ENCODE data around the gene VPS4B. TPM values are rescaled to one million over a fixed set of nuclear protein-coding genes. Genes with fewer than 3 reads are reported as not detected.

VPS4B gene
- total RNA-seq, 1 donor from 2014 or later = 65.5 TPM

DNA sequence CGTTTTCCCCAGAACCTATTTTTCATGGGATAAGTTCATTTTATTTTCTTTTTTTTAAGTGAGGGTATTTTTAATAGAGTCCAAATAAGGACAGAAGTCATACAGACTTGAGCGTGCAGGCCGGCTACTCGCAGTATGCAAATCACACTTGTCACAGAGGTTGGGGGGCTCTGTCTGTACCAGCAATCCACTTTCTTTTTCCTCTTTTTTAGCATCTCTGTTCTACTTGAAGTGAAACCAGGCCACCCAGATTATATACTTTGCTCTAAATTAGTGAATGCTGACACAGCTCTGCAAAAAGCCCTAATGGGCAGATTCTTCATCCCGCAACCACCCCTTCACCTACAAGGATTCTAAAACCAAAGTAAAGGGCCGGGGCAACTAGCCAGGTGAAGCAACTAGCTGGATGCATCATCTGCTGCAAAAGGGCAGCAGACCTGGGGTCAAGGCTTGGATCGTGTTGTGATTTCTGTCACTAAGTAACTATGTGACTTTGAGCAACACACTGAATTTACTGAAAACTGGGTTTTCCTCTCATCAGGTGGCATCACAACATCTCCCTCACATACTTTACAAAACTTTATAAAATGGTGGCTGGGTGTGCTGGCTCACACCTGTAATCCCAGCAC, 73.7 kb downstream of the VPS4B start:
- FAIRE-seq (no peak), DNase-seq (ENCODE audit: low read depth) (no peak)
- H3K9me3 ChIP-seq (ENCODE audit: insufficient read depth, low read depth, low read length) = no peaks in the 10 kb centered on the region
- no peak overlapping the region for H3K9ac ChIP-seq (ENCODE audit: low read length)
- Mint-ChIP-seq H3K9me3 (ENCODE audit: unreplicated experiment) (no peaks in the 10 kb centered on the region), H3K36me3 (ENCODE audit: low read depth, unreplicated experiment) (peaks cover 12% of the 10 kb centered on the region), H3K27me3 (ENCODE audit: low read depth, unreplicated experiment) (no peaks in the 10 kb centered on the region), H3K27ac (ENCODE audit: unreplicated experiment) (no peak overlapping the region), H3K4me1 (ENCODE audit: low read depth, unreplicated experiment) (no peaks in the 10 kb centered on the region), H3K4me3 (ENCODE audit: unreplicated experiment) (no peak overlapping the region)
- no peak for TF ChIP-seq EZH2 (IDR thresholded peaks at IDR 0.05; ENCODE audit: insufficient read depth, low read length)
- TF ChIP-seq, protein P1, sequence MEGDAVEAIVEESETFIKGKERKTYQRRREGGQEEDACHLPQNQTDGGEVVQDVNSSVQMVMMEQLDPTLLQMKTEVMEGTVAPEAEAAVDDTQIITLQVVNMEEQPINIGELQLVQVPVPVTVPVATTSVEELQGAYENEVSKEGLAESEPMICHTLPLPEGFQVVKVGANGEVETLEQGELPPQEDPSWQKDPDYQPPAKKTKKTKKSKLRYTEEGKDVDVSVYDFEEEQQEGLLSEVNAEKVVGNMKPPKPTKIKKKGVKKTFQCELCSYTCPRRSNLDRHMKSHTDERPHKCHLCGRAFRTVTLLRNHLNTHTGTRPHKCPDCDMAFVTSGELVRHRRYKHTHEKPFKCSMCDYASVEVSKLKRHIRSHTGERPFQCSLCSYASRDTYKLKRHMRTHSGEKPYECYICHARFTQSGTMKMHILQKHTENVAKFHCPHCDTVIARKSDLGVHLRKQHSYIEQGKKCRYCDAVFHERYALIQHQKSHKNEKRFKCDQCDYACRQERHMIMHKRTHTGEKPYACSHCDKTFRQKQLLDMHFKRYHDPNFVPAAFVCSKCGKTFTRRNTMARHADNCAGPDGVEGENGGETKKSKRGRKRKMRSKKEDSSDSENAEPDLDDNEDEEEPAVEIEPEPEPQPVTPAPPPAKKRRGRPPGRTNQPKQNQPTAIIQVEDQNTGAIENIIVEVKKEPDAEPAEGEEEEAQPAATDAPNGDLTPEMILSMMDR (IDR thresholded peaks at IDR 0.05; ENCODE audit: insufficient read depth, low read depth, low read length) = no peak
- H3K4me2 ChIP-seq (ENCODE audit: low read length) = no peak overlapping the region
- H3K36me3 ChIP-seq (ENCODE audit: insufficient read depth, low read length) = peaks cover 57% of the 10 kb centered on the region
- H3K4me3 ChIP-seq (ENCODE audit: insufficient read depth, low read depth, low read length) = no peak overlapping the region
- H2AFZ ChIP-seq (ENCODE audit: low read depth, low read length) = no peak overlapping the region
- peaks cover 2% of the 10 kb centered on the region for H3K79me2 ChIP-seq (ENCODE audit: insufficient read depth, low read length)
- H3K4me1 ChIP-seq (ENCODE audit: insufficient read depth, low read length) = no peaks in the 10 kb centered on the region
- no peak overlapping the region for H3K27ac ChIP-seq (ENCODE audit: low read depth, low read length)
- H3K27me3 ChIP-seq (ENCODE audit: insufficient read depth, low read length) = no peaks in the 10 kb centered on the region
- peaks cover 13% of the 10 kb centered on the region for H4K20me1 ChIP-seq (ENCODE audit: insufficient read depth, low read length)

GRCh38 chr18:63346480-63347183, 75.6 kb downstream of the VPS4B start:
- TF ChIP-seq, protein P1 (IDR thresholded peaks at IDR 0.05; ENCODE audit: insufficient read depth, low read depth, low read length) = no peak
- TF ChIP-seq EZH2 (IDR thresholded peaks at IDR 0.05; ENCODE audit: insufficient read depth, low read length) = no peak
- no peak overlapping the region for H3K9ac ChIP-seq (ENCODE audit: low read length)
- H3K27ac Mint-ChIP-seq (ENCODE audit: unreplicated experiment) = no peak overlapping the region
- no peak overlapping the region for H3K4me3 Mint-ChIP-seq (ENCODE audit: unreplicated experiment)
- no peaks in the 10 kb centered on the region for H3K4me1 Mint-ChIP-seq (ENCODE audit: low read depth, unreplicated experiment)
- peaks cover 12% of the 10 kb centered on the region for H3K36me3 Mint-ChIP-seq (ENCODE audit: low read depth, unreplicated experiment)
- H4K20me1 ChIP-seq (ENCODE audit: insufficient read depth, low read length) = peaks cover 13% of the 10 kb centered on the region
- H3K27me3 ChIP-seq (ENCODE audit: insufficient read depth, low read length) = no peaks in the 10 kb centered on the region
- H3K4me2 ChIP-seq (ENCODE audit: low read length) = no peak overlapping the region
- H3K9me3 ChIP-seq (ENCODE audit: insufficient read depth, low read depth, low read length) = no peaks in the 10 kb centered on the region
- H3K27me3 Mint-ChIP-seq (ENCODE audit: low read depth, unreplicated experiment) = no peaks in the 10 kb centered on the region
- H3K36me3 ChIP-seq (ENCODE audit: insufficient read depth, low read length) = peaks cover 58% of the 10 kb centered on the region
- FAIRE-seq (no peak), DNase-seq (ENCODE audit: low read depth) (peak; percentile 12)
- H3K27ac ChIP-seq (ENCODE audit: low read depth, low read length) = peak overlapping the region; percentile 2
- no peak overlapping the region for H2AFZ ChIP-seq (ENCODE audit: low read depth, low read length)
- no peaks in the 10 kb centered on the region for H3K4me1 ChIP-seq (ENCODE audit: insufficient read depth, low read length)
- peaks cover 2% of the 10 kb centered on the region for H3K79me2 ChIP-seq (ENCODE audit: insufficient read depth, low read length)
- H3K4me3 ChIP-seq (ENCODE audit: insufficient read depth, low read depth, low read length) = no peak overlapping the region
- no peaks in the 10 kb centered on the region for H3K9me3 Mint-ChIP-seq (ENCODE audit: unreplicated experiment)

GRCh38 chr18:63346031-63346430, 76.2 kb downstream of the VPS4B start:
- no peak overlapping the region for H3K4me3 ChIP-seq (ENCODE audit: insufficient read depth, low read depth, low read length)
- H3K4me3 Mint-ChIP-seq (ENCODE audit: unreplicated experiment) = no peak overlapping the region
- no peak for TF ChIP-seq EZH2 (IDR thresholded peaks at IDR 0.05; ENCODE audit: insufficient read depth, low read length)
- TF ChIP-seq, protein P1 (IDR thresholded peaks at IDR 0.05; ENCODE audit: insufficient read depth, low read depth, low read length) = no peak
- peaks cover 2% of the 10 kb centered on the region for H3K79me2 ChIP-seq (ENCODE audit: insufficient read depth, low read length)
- H3K4me2 ChIP-seq (ENCODE audit: low read length) = no peak overlapping the region
- H3K4me1 Mint-ChIP-seq (ENCODE audit: low read depth, unreplicated experiment) = no peaks in the 10 kb centered on the region
- H3K27ac Mint-ChIP-seq (ENCODE audit: unreplicated experiment) = no peak overlapping the region
- H3K9ac ChIP-seq (ENCODE audit: low read length) = no peak overlapping the region
- no peaks in the 10 kb centered on the region for H3K27me3 Mint-ChIP-seq (ENCODE audit: low read depth, unreplicated experiment)
- H3K36me3 Mint-ChIP-seq (ENCODE audit: low read depth, unreplicated experiment) = peaks cover 12% of the 10 kb centered on the region
- H3K27me3 ChIP-seq (ENCODE audit: insufficient read depth, low read length) = no peaks in the 10 kb centered on the region
- no peak for FAIRE-seq
- no peaks in the 10 kb centered on the region for H3K9me3 ChIP-seq (ENCODE audit: insufficient read depth, low read depth, low read length)
- H3K27ac ChIP-seq (ENCODE audit: low read depth, low read length) = no peak overlapping the region
- no peaks in the 10 kb centered on the region for H3K4me1 ChIP-seq (ENCODE audit: insufficient read depth, low read length)
- H3K9me3 Mint-ChIP-seq (ENCODE audit: unreplicated experiment) = no peaks in the 10 kb centered on the region
- peaks cover 52% of the 10 kb centered on the region for H3K36me3 ChIP-seq (ENCODE audit: insufficient read depth, low read length)
- peaks cover 13% of the 10 kb centered on the region for H4K20me1 ChIP-seq (ENCODE audit: insufficient read depth, low read length)
- H2AFZ ChIP-seq (ENCODE audit: low read depth, low read length) = no peak overlapping the region
- DNase-seq (ENCODE audit: low read depth) = no peak

Measured in astrocyte (in vitro differentiated cells and primary cell).